22Rv1 (cell line): ENCODE results near the gene ENTPD6.
"Not testable (repeated sequence)": the region's sequence is repeated elsewhere in the genome, so short reads cannot be mapped to it uniquely, and the experiment has no call there.

ENCODE experiments used
- H3K27ac ChIP-seq: fragments of 450-650 bp; 2 replicates; pipeline ENCODE4 v1.5.1; 2017
- CTCF ChIP-seq: fragments of 450-650 bp; IDR thresholded peaks from 2 replicates; pipeline ENCODE4 v1.5.1; 2017; ENCODE audit warnings: mild to moderate bottlenecking
- ZFX ChIP-seq: fragments of 450-650 bp; IDR thresholded peaks from 2 replicates; pipeline ENCODE4 v1.6.1; 2017; ENCODE audit warnings: antibody characterized with exemption, borderline replicate concordance

Gene ENTPD6

GRCh38 chr20:25257130-25257529 lies 61.6 kb downstream of the ENTPD6 start:
- H3K27ac ChIP-seq, result no peak overlapping the region
- TF ChIP-seq CTCF, result no peak
- TF ChIP-seq ZFX, result no peak

- TF ChIP-seq CTCF, result no peak
- TF ChIP-seq ZFX, result no peak
- no peak overlapping the region for H3K27ac ChIP-seq
Measured at GRCh38 chr20:25257756-25258475, 62.4 kb downstream of the ENTPD6 start.

- no peak overlapping the region for H3K27ac ChIP-seq
- no peak for TF ChIP-seq CTCF
- no peak for TF ChIP-seq ZFX
Measured at GRCh38 chr20:25258476-25258805, 62.9 kb downstream of the ENTPD6 start.

GRCh38 chr20:25258828-25259227 lies 63.3 kb downstream of the ENTPD6 start:
- TF ChIP-seq ZFX (no peak), CTCF (no peak)
- no peak overlapping the region for H3K27ac ChIP-seq

- no peak overlapping the region for H3K27ac ChIP-seq
- TF ChIP-seq ZFX (no peak), CTCF (no peak)
Measured at GRCh38 chr20:25259358-25259757, 63.8 kb downstream of the ENTPD6 start.

- no peak overlapping the region for H3K27ac ChIP-seq
- TF ChIP-seq CTCF (no peak), ZFX (no peak)
Measured at GRCh38 chr20:25259788-25260254, 64.3 kb downstream of the ENTPD6 start.

GRCh38 chr20:25260770-25261437 lies 65.4 kb downstream of the ENTPD6 start:
- H3K27ac ChIP-seq, result not testable (repeated sequence)
